Endothelial cell of umbilical vein (primary cell): ENCODE results near the gene SLC12A9. TPM values are rescaled to one million over a fixed set of nuclear protein-coding genes. Genes with fewer than 3 reads are reported as not detected.

Experiments
- BruUV-seq: library from RNA; stranded (reverse); fragments of 400-500 nt; replicated peaks from 2 replicates; lab custom pipeline; 2021; lab: Mats Ljungman, UMichigan
- CTCF ChIA-PET: fragments of 300-600, 350-600 bp; sonication (Branson Sonifier 250); formaldehyde crosslinking; loops from one replicate; lab custom pipeline; 2021; ENCODE audit warnings: antibody characterized with exemption, inconsistent platforms; lab: Charles Lee
- POLR2A ChIA-PET: fragments of 300-600, 350-600 bp; sonication (Branson Sonifier 250); formaldehyde crosslinking; loops from one replicate; lab custom pipeline; 2021; ENCODE audit warnings: antibody characterized with exemption, inconsistent platforms; lab: Charles Lee
- DNase-seq: peaks from one replicate; pipeline ENCODE4 v3.0.0-alpha.2; 2011; ENCODE audit warnings: low read depth, low spot score
- FAIRE-seq: peaks from 2 replicates; lab custom pipeline; 2011; peaks lifted over from hg19 to GRCh38; lab: Jason Lieb, UNC
- H2AFZ ChIP-seq: 2 replicates; pipeline ENCODE4 v1.6.0; 2012; ENCODE audit warnings: low read depth, low read length, control low read depth, inconsistent platforms
- H3K27ac ChIP-seq: 2 replicates; pipeline ENCODE4 v1.5.1; 2011; ENCODE audit warnings: low read depth, mild to moderate bottlenecking, control low read depth, low read length, moderate library complexity; ENCODE audit not compliant: insufficient read depth
- H3K27me3 ChIP-seq, 2 experiments: 2 replicates each; pipeline versions ENCODE4 v1.6.0 to v1.6.1; 2011; ENCODE audit warnings: low read length in 2 of 2, mixed read lengths in 1 of 2; ENCODE audit not compliant: control insufficient read depth in 2 of 2, insufficient read depth in 2 of 2
- H3K36me3 ChIP-seq, 2 experiments: 2 replicates in 1 of 2; 3 replicates in 1 of 2; pipeline ENCODE4 v1.5.1; 2011; ENCODE audit warnings: low read length in 2 of 2, mild to moderate bottlenecking in 1 of 2, moderate library complexity in 1 of 2; ENCODE audit not compliant: control insufficient read depth in 2 of 2, insufficient read depth in 2 of 2; ENCODE audit errors: extremely low read depth in 1 of 2
- H3K4me1 ChIP-seq: 3 replicates; pipeline ENCODE4 v1.5.1; 2011; ENCODE audit warnings: mild to moderate bottlenecking, low read length; ENCODE audit not compliant: control insufficient read depth, insufficient read depth; ENCODE audit errors: extremely low read depth
- H3K4me2 ChIP-seq: 2 replicates; pipeline ENCODE4 v1.6.1; 2011; ENCODE audit warnings: low read length, control low read depth, mixed read lengths; ENCODE audit not compliant: insufficient read depth
- H3K4me3 ChIP-seq, 3 experiments: fragments of 200-600 bp in 1 of 3; sonication (generic), shearing (Covaris generic) in 1 of 3; replicated peaks in 1 of 3; 2 replicates each; pipeline ENCODE4 v1.5.1; 2011 to 2016; ENCODE audit warnings: control low read depth in 3 of 3, low read length in 3 of 3, mild to moderate bottlenecking in 2 of 3, inconsistent platforms in 1 of 3, low read depth in 1 of 3, moderate library complexity in 1 of 3; ENCODE audit not compliant: insufficient read depth in 1 of 3
- H3K79me2 ChIP-seq: 2 replicates; pipeline ENCODE4 v1.6.0; 2012; ENCODE audit warnings: low read length, inconsistent platforms; ENCODE audit not compliant: control insufficient read depth, insufficient read depth
- H3K9ac ChIP-seq: replicated peaks from 2 replicates; pipeline ENCODE3; 2011; ENCODE audit warnings: low read length, control low read depth; ENCODE audit not compliant: insufficient read depth; ENCODE audit errors: extremely low read depth
- H3K9me1 ChIP-seq: replicated peaks from 3 replicates; pipeline ENCODE4 v1.6.0; 2011; ENCODE audit warnings: mild to moderate bottlenecking, low read length; ENCODE audit not compliant: control insufficient read depth, insufficient read depth; ENCODE audit errors: extremely low read depth
- H3K9me3 ChIP-seq: replicated peaks from 2 replicates; pipeline ENCODE4 v1.5.1; 2012; ENCODE audit warnings: low read length, inconsistent platforms; ENCODE audit not compliant: control insufficient read depth, insufficient read depth
- H4K20me1 ChIP-seq: replicated peaks from 2 replicates; pipeline ENCODE3; 2011; ENCODE audit warnings: mild to moderate bottlenecking, low read length; ENCODE audit not compliant: control insufficient read depth, insufficient read depth; ENCODE audit errors: extremely low read depth
- CTCF ChIP-seq, 2 donors: IDR thresholded peaks; 1 replicate in 1 of 2; 2 replicates in 1 of 2; pipeline ENCODE4 v1.5.1; 2011; ENCODE audit warnings: low read length in 2 of 2, mild to moderate bottlenecking in 2 of 2, moderate library complexity in 2 of 2, control low read depth in 1 of 2, inconsistent platforms in 1 of 2, low read depth in 1 of 2; ENCODE audit not compliant: insufficient read depth in 1 of 2; ENCODE audit errors: extremely low read depth in 1 of 2
- EZH2 ChIP-seq: IDR thresholded peaks from 2 replicates; pipeline ENCODE4 v1.6.1; 2012; ENCODE audit warnings: borderline replicate concordance, low read depth, mild to moderate bottlenecking, moderate library complexity, low read length, inconsistent platforms; ENCODE audit not compliant: severe bottlenecking
- FOS ChIP-seq: IDR thresholded peaks from 2 replicates; pipeline ENCODE4 v1.6.1; 2011; ENCODE audit warnings: mild to moderate bottlenecking, low read length, moderate library complexity, borderline replicate concordance; ENCODE audit not compliant: insufficient read depth
- GATA2 ChIP-seq: IDR thresholded peaks from 2 replicates; pipeline ENCODE4 v1.7.0; 2011; ENCODE audit warnings: low read depth, mild to moderate bottlenecking, moderate library complexity, mixed read lengths, low read length; ENCODE audit not compliant: insufficient read length, insufficient read depth
- JUN ChIP-seq: IDR thresholded peaks from 2 replicates; pipeline ENCODE4 v1.6.1; 2011; ENCODE audit warnings: borderline replicate concordance, low read depth; ENCODE audit not compliant: insufficient read length, insufficient read depth
- MAX ChIP-seq: IDR thresholded peaks from 2 replicates; pipeline ENCODE4 v1.6.1; 2011; ENCODE audit not compliant: insufficient read depth, insufficient read length
- MYC ChIP-seq: IDR thresholded peaks from one replicate; pipeline ENCODE4 v1.6.1; 2011; ENCODE audit warnings: mild to moderate bottlenecking, low read depth, low read length
- POLR2A ChIP-seq: IDR thresholded peaks from 2 replicates; pipeline ENCODE4 v1.6.1; 2012; ENCODE audit warnings: low read depth, mild to moderate bottlenecking, control low read depth, low read length
- POLR2AphosphoS5 ChIP-seq: IDR thresholded peaks from 2 replicates; pipeline ENCODE4 v1.6.1; 2012; ENCODE audit warnings: low read depth, mild to moderate bottlenecking, control low read depth, low read length, moderate library complexity; ENCODE audit not compliant: insufficient read depth
- dilution Hi-C: fragments of 300-500 bp; cut with MboI; formaldehyde crosslinking; loops from one replicate; pipeline ENCODE4 v1.15.0; 2019; ENCODE audit warnings: low sequenced_read_pairs; ENCODE audit not compliant: extremely low pct_ligation_motif_present
- intact Hi-C: fragments of 100-400 bp; cut with micrococcal nuclease; formaldehyde crosslinking; loops from one replicate; pipeline ENCODE4 v1.10.0; 2022
- polyA plus RNA-seq, 4 experiments: library from polyadenylated mRNA; depleted of rRNA in 3 of 4; stranded (reverse) in 3 of 4; unstranded in 1 of 4; fragments of >200 nt; gene quantifications; 2 replicates each; pipeline versions ENCODE4 v1.2.1 to v1.2.3, GENCODE V29; 2011 to 2012; ENCODE audit warnings: missing spikeins in 1 of 4
- total RNA-seq: library from RNA; stranded (reverse); gene quantifications from 2 replicates; pipeline ENCODE4 v1.2.3, GENCODE V29; 2021

Gene SLC12A9
- total and polyA plus RNA-seq, 2 donors (not counting 3 experiments of a cell fraction or from before 2014, with no cell fraction given): 35.0 to 37.0 TPM

- no peaks in the 10 kb centered on the region for H3K9me1 ChIP-seq
- peaks cover 14% of the 10 kb centered on the region for H3K4me1 ChIP-seq
- H3K36me3 ChIP-seq: peaks cover 0 to 8% of the 10 kb centered on the region in 2 experiments
- FAIRE-seq (no peak), DNase-seq (no peak)
- ChIA-PET POLR2A (no interaction called here), CTCF (interaction anchor here (1.0 to 1.3 kb wide), 2 partner anchors 28 to 54 kb away, joined by 4 read pairs; partner anchors contain the start of gene EPHB4)
- peaks cover 6% of the 10 kb centered on the region for H3K79me2 ChIP-seq
- H4K20me1 ChIP-seq: no peaks in the 10 kb centered on the region
- H3K9me3 ChIP-seq: no peaks in the 10 kb centered on the region
- no peak overlapping the region for H3K4me3 ChIP-seq
- no TSS peak for BruUV-seq
- no peak for TF ChIP-seq EZH2
- no peak for TF ChIP-seq POLR2AphosphoS5
- TF ChIP-seq FOS: no peak
- no peak for TF ChIP-seq POLR2A
- TF ChIP-seq MYC: no peak
- TF ChIP-seq CTCF (IDR thresholded peaks at IDR 0.05; ENCODE audit: extremely low read depth in 1 of 2, insufficient read depth in 1 of 2, low read depth in 1 of 2, low read length in 2 of 2): no peak
- no peak for TF ChIP-seq JUN
- no peak for TF ChIP-seq MAX
- TF ChIP-seq GATA2: no peak
- dilution Hi-C loops: no loop called here
- H3K27ac ChIP-seq: no peak overlapping the region
- no peak overlapping the region for H2AFZ ChIP-seq
- intact Hi-C loops: no loop called here
- H3K4me2 ChIP-seq: no peak overlapping the region
- no peak overlapping the region for H3K9ac ChIP-seq
- H3K27me3 ChIP-seq: no peaks in the 10 kb centered on the region
These were observed 3.0 kb downstream of the SLC12A9 start for GRCh38 chr7:100855515-100855914.
